8988T (cell line): ENCODE data around the gene HOXC9.
"Not testable (repeated sequence)": the region's sequence is repeated elsewhere in the genome, so short reads cannot be mapped to it uniquely, and the experiment has no call there.

Experiments used
- DNase-seq: peaks from one replicate; pipeline ENCODE4 v3.0.0; 2011

Gene HOXC9

DNA sequence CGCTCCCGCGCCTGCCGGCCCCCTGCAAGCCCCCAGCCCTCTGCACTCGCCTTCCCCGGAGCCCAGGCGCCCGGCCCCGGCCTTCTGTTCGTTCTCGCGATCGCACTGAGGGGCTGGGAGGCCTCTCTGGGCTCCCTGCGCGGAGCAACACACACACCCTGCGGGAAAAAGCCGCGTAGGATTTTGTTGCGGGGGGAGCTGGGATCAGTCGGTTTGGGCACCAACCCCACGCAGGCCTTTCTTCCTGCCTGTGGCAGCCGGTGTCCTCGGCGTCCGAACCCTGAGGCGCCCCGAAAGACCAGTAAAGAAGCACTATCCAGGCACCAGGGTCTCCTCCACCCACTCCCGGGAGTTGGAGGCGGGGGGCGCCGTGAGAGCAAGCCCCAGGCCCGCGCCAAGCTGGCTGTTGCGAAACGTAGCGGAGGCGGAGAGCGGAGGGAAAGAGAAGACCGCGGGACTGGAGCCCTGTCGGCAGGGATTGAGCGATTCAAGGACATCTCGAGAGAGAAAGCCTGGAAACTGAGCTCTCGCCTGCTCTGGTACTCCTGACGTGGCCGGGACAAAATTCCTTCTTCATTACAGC, 31.0 kb downstream of the HOXC9 start:
- DNase-seq = no peak

DNA sequence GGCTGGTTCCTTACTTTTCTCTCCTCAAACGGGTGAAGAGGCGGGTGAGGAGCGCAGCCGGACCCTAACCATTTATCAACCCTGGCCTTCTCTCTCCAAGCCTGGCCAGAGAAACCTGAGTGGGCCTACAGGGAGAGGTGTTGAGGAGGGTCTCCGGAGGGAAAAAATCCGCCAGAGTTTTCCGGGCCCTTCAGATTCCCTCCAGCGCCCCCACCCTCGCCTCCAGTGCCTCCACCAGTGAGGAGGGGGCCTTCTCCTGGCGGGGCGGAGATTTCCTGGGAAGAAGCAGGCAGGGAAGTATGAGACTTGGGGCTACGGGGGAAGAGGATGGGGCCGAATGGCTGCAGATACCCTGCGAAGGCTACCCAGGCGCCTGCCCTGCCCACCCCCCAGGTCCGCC, 31.5 kb downstream of the HOXC9 start:
- DNase-seq = no peak

DNA sequence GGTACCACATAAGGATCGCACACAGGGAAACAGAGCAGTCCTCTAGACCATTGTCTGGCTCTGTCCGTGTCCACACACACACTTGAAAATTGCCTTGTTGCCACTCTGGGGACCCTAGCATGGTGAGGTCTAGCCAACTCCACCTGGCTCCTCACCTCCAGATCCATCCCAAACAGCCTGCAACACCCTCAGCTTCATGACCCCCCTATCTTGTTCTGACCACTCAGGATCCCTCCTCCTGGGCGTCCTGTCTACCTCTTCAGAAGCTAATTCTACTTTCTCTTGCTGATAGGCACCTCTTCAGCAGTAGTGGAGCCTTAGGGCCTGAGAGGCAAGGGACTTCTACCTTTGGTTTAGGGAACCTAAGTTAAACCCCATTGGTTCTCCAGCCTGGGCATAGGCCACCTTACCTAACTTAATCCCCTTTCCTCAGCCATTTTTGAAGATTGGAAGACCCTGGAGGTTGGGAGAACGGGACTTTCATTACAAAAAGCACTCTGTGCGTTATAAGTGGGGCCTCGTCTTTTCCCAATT, 32.2 kb downstream of the HOXC9 start:
- DNase-seq = no peak

DNA sequence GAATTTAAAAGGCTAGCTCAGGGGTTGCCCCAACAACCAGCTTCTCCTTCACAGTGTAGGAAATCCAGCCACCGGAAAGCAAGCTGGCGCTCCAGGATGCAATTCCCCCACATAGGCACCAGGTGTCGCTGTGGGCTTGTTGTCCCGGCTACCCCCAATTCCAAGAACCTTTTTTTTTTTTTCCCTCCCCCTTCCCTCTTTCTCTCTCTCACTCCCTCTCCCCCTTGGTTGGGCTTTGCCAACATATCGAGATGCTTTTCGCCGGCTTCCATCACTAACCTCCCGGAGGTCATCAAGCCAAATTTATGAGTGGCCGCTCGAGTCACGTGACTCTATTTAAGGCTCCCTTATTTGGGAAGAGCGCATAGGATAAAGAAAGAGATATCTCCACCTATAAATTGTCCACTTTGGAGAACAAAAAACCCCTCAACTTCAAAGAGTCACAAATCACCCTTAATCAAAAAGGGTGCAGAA, 32.7 kb downstream of the HOXC9 start, which contains the start of gene HOXC5:
Gene HOXC5 (plus strand): TSS at position 424 of the 474 bp plus-strand sequence. CDS start 73 bp downstream, outside the sequence.
- DNase-seq = peak; percentile 84

DNA sequence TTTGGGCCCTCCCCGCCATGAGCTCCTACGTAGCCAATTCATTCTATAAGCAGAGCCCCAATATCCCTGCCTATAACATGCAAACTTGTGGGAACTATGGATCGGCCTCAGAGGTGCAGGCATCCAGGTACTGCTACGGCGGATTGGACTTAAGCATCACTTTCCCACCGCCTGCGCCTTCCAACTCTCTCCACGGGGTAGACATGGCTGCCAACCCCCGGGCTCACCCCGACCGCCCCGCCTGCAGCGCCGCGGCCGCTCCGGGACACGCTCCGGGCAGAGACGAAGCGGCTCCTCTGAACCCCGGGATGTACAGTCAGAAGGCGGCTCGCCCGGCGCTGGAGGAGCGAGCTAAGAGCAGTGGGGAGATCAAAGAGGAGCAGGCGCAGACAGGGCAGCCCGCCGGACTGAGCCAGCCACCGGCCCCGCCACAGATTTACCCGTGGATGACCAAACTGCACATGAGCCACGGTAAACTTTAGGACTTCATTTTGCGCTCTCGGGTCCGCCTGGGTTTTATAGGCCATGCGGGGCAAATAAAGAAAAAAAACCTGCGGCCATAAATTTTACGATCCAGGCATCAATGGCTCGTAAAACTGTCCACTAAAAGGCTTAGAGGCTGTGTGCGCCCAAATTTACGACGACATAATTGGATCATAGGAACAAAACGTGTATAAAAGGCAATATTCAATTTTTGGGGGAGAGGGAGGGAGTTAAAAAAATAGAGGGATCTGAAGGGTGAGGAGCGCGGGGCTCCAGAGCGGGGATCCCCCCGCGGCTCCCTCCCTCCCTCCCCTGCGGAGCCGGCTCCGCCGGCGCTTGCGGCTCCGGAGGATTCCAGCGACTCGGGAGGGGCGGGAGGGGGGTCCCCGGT, 33.4 kb downstream of the HOXC9 start:
- peak; percentile 71 for DNase-seq

DNA sequence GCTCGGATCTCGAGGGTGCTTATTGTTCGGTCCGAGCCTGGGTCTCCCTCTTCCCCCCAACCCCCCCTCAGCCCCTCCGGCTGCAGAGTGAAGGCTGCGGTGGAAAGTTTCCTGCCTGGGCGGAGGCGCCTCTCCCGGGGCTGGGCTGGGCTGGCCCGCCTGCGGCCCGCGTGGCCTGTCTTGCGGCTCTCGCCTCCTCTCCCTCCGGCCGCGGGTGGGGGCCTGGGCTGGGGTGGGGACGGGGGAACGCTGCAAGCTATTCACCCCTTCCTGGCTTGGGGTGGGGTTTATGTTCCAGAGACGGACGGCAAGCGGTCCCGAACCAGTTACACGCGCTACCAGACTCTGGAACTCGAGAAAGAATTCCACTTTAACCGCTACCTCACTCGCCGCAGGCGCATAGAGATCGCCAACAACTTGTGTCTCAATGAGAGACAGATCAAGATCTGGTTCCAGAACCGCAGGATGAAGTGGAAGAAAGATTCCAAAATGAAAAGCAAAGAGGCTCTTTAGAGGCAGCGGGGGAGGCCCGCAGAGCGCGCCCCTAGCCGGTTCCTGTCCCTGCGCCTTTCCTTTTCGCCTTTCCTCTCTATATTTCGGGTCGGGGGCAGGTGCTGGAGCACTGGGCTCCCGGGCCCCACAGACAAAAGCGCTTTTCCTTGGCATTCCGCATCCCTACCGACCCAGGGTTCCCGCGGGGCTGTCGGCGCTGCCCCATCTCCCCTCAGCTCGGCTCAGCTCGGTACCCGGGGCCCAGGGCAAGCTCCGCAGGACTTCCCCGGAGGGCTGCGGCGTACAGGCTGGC, 34.2 kb downstream of the HOXC9 start:
- peak; percentile 72 for DNase-seq

GRCh38 chr12:54034785-54035310, 34.9 kb downstream of the HOXC9 start:
- DNase-seq = no peak

DNA sequence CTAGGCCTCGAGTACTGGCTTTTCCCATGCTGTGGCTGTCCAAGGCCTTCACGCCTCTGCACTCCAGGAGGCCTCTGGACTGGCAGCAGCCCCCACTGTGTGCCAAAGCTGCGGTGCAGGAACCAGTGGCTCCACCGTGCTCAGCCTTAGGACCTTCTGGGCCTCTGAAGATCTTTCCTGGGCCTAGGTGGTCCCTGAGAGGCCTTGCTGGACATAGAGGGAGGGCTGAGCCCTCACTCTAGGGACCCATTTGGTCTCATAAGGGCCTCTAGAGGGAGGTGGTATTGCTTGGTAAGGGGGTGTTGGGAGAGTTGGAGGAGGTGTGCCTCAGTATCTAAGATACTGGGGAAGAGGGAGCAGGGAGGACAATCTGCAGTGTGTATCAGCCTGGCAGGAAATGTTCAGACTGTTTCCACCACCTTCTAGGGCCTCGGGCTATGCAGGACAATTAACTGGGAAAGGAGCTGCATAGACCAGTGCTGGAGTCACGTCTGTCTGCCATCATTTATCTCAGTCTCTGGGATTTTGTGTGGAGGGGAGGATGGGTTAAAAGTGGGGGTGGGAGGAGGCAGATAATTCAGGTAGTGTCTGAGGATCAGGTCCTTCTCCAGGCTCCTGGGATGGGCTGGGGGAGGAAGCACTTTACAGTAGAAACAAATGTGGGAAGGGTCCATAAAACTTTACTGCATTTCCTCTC, 35.8 kb downstream of the HOXC9 start:
- no peak for DNase-seq

DNA sequence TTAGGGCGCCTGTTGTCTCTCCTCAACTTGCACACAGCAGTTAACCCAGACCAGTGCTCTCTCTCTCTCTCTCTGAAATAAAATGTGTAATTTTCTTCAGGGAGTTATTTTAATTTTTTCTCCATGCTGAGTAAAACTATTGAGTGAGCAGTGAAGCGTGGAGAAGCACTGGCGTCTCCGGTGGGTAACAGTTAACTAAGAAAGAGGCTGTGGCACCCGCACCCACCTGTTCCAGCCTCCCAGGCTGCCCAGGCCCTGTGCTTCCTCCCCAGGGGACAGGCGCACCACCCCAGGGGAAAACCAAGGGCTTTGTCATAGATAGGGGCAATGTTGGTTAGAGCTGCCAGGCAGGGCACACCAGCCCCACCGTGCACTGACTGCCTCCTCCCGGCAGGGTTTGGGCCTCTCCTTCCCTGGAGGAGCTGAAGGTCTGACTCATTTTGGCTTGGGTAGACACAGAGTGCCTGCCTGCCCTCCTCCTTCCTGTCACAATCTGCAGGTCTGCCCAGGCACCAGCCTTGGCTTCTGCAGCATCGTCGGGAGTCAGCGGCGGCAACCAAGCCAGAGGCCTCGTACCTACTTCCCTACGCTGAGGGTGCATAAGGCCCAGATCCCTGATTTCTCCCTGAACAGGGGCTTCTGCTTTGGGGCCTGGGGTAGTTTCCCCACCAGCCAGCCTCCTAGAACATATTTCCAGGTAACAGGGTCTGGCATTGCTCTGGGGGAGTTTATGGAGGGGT, 36.8 kb downstream of the HOXC9 start:
- peak; percentile 89 for DNase-seq

DNA sequence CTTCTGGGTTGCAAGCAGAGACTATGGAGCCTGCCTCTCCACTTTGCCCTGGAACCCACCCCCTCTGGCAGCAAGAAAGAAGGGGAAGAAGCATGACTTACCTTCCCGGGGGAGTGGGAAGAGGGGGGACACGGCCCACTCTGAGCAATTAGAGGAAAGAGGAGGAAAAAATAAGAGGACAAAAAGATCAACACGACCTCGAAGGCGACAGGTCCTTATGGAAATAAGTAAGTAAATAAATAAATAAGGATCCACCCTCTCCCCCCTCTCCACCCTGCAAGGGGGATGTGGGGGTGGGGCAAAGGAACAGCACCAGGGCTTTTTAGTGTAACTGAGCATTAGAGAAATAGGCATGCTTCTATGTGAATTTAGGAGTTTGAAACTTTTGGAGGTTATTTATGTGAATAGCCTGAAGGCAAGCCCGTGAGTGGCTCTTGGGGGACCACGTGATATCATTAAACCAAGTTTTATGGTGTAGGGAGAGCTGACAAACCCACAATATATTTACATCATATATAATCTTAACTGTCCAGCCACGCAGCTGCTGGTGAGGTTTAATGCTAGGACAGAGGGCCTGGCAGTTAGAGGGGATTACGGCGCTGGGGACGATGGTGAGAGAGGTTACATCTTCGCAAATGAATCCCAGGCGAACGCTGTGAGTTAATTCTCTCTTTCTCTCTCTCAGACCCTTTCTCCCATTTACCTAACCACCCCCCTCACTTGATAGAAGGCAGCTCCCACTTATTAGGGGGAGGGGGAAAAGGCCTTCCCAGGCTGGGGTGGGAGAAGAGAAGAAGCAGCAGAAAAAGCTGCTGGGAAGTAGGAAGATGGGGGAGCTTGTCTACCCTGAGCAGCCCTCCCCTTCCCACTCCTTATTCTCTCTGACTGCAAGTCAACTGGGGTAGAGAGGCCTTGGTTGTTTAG, 37.7 kb downstream of the HOXC9 start:
- no peak for DNase-seq

GRCh38 chr12:54038284-54038870, 38.4 kb downstream of the HOXC9 start:
- DNase-seq = no peak

- no peak for DNase-seq
These were observed 39.0 kb downstream of the HOXC9 start for GRCh38 chr12:54038871-54039414.

- DNase-seq = no peak
These were observed 39.6 kb downstream of the HOXC9 start for GRCh38 chr12:54039417-54040147.

- no peak for DNase-seq
These were observed 40.2 kb downstream of the HOXC9 start for GRCh38 chr12:54040148-54040494.

DNA sequence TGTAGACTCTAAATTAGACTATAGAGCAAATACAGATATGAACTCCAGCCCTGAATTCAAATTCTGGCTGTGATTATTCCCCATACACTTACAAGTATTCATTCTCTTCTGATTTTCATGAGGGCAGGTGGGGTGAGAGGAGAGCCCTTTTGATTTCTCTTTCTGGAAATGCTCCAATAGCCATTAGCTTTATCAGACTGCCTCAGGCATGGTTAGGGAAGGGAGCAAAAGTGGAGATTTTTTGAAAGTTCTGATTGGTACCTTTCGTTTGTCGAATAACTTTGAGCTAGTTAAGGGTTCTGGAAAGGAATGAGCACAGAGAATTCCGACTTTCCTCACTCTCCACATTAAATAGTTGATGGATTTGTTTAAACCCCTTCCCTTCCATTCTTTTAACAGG, 40.7 kb downstream of the HOXC9 start:
- no peak for DNase-seq

DNA sequence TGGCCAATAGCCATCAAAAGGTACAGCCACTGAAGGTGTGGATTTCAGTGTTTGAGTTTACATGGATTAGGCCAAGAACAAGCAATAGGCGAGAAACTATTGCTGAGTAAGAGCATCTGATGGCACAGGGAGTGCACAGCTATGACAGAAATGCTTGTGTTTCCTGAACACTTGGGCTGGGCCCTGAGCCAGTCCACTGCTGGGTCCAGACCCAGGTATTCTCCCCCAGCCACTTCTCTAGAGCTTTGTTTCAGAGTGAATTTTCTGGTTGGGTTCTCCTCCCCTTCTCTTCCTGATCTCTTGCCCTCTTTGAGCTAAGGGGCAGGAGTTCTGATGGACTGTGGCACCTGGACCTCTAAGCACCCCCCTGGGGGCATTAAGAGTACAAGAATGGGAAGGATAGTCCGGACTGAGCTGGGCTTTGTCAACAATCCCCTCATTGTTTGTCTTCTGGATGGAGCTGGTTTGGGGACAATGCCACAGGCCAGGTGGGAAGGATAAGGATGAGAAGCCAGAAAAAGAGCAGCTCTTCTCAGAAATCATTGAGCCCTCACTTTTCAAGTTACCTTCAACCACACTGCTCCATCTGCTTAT, 41.2 kb downstream of the HOXC9 start:
- no peak for DNase-seq

DNA sequence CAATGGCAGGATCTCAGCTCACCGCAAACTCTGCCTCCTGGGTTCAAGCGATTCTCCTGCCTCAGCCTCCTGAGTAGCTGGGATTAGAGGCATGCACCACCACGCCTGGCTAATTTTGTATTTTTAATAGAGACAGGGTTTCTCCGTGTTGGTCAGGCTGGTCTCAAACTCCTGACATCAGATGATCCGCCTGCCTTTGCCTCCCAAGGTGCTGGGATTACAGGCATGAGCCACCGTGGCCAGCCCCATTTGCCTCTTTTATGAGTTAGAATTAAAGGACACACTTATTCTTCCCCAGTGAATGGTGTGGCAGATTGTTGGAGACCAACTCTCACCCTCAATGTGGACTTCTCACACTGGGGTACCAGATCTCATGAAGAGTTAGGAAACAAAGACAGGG, 42.1 kb downstream of the HOXC9 start:
- DNase-seq = not testable (repeated sequence)
